ENCODE data around the gene DGKK.

DGKK gene

DNA sequence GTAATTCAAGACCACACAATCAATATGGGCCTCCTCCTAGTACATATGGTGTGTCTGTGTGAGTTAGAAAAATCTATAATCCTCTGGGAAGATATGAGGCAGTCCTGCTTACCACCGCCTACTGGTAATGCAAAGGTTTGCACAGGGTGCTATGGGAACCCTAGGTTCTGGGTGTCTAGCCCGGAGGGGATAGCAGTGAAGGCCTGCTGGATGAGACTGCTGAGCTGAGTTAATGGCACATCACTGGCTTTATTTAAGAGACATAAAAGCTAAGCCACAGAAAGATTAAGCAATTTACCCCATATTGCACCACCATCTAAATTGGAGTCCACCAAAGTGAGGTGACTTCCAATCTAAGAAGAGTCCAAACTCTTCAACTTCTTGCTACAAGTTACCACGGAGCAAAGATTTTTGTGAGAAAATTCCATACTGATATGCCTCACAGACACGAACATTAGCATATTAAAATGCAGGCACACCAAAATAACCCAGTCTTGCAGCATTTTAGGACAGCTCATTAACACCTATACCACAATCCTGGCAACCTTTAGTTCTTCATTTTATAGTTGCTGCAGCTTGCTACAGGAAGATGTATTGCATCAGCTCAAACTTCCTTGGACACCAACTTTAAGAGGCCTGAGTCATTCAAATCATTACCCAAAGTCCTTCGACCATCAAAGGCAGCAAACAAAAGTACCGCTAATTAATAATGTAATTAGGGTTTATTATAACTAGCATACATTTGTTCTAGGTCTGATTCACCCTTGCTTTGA is 13.7 kb downstream of the DGKK start:
- TF ChIP-seq, protein P1, sequence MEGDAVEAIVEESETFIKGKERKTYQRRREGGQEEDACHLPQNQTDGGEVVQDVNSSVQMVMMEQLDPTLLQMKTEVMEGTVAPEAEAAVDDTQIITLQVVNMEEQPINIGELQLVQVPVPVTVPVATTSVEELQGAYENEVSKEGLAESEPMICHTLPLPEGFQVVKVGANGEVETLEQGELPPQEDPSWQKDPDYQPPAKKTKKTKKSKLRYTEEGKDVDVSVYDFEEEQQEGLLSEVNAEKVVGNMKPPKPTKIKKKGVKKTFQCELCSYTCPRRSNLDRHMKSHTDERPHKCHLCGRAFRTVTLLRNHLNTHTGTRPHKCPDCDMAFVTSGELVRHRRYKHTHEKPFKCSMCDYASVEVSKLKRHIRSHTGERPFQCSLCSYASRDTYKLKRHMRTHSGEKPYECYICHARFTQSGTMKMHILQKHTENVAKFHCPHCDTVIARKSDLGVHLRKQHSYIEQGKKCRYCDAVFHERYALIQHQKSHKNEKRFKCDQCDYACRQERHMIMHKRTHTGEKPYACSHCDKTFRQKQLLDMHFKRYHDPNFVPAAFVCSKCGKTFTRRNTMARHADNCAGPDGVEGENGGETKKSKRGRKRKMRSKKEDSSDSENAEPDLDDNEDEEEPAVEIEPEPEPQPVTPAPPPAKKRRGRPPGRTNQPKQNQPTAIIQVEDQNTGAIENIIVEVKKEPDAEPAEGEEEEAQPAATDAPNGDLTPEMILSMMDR (IDR thresholded peaks at IDR 0.05; ENCODE audit: low read depth, low read length), result no peak
- no peak for DNase-seq (ENCODE audit: low read depth in 2 of 2)

DNA sequence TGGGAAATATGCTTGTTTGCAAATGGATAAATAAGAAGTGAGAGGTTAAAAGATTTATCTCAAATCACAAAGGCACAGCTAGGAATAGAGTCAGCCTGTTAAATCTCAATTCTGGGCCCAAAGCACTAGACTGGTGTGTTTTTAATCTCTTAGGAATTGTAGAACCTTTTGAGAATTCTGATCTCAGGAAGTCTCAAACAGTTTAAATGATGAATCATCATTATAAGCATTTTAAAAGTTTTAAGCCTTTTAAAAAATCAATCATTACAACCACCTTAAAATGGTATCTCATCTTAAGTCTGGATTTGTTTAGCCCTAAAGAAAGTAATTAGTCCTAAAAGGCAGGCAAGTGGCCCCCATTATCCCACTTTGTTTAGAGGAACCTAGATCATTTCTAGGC is 17.8 kb downstream of the DGKK start:
- H3K4me3 ChIP-seq (replicated peaks in 1 of 2; ENCODE audit: low read depth in 2 of 2, low read length in 2 of 2), result no peak overlapping the region
- no peak for DNase-seq (ENCODE audit: low read depth in 2 of 2)
- TF ChIP-seq, protein P1 (IDR thresholded peaks at IDR 0.05; ENCODE audit: low read depth, low read length), result no peak

More for the DNA sequence above, 13.7 kb downstream of the DGKK start:
- H3K4me3 ChIP-seq (replicated peaks in 1 of 2; ENCODE audit: low read depth in 2 of 2, low read length in 2 of 2), result no peak overlapping the region

GRCh38 chrX:50450324-50450723 is 20.3 kb downstream of the DGKK start:
- TF ChIP-seq, protein P1 (IDR thresholded peaks at IDR 0.05; ENCODE audit: low read depth, low read length), result no peak
- no peak overlapping the region for H3K4me3 ChIP-seq (replicated peaks in 1 of 2; ENCODE audit: low read depth in 2 of 2, low read length in 2 of 2)
- DNase-seq (ENCODE audit: low read depth in 2 of 2), result no peak

- TF ChIP-seq, protein P1 (IDR thresholded peaks at IDR 0.05; ENCODE audit: low read depth, low read length), result no peak
These were observed 22.1 kb downstream of the DGKK start for GRCh38 chrX:50448565-50448964.

DNA sequence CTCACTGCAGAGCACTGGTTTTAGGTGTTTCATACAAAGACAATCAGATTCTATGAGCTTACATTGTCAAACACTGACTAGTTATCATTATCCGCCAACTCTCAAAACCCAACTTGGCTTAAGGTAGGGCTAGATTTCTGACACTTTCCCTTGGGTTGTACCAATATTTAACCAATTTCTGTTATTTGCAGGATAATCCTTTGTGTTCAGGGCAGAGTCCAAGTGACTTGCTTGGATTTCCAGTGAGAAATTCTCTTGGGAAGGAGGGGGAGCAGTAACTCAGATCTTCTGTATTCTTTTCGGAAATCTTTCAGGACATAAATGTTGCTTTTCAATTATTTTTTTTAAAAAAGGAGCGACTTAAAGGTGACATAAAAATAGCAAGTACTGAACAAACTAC is 23.1 kb downstream of the DGKK start:
- DNase-seq (ENCODE audit: low read depth in 2 of 2), result no peak
- H3K4me3 ChIP-seq (replicated peaks in 1 of 2; ENCODE audit: low read depth in 2 of 2, low read length in 2 of 2), result no peak overlapping the region
- TF ChIP-seq, protein P1 (IDR thresholded peaks at IDR 0.05; ENCODE audit: low read depth, low read length), result no peak

More at GRCh38 chrX:50448565-50448964, 22.1 kb downstream of the DGKK start:
- DNase-seq (ENCODE audit: low read depth in 2 of 2), result peak in 1 of 2 donors; percentile 4
- no peak overlapping the region for H3K4me3 ChIP-seq (replicated peaks in 1 of 2; ENCODE audit: low read depth in 2 of 2, low read length in 2 of 2)

GRCh38 chrX:50442426-50443116 is 28.1 kb downstream of the DGKK start:
- H3K4me3 ChIP-seq (replicated peaks in 1 of 2; ENCODE audit: low read depth in 2 of 2, low read length in 2 of 2), result no peak overlapping the region
- TF ChIP-seq, protein P1 (IDR thresholded peaks at IDR 0.05; ENCODE audit: low read depth, low read length), result no peak
- no peak for DNase-seq (ENCODE audit: low read depth in 2 of 2)

Data from cardiac fibroblast (primary cell).